Measurements from ENCODE around the gene TMCC3.
A peak's percentile ranks its signal among the peaks of the same experiment; 100 is the strongest.

TMCC3 gene

DNA sequence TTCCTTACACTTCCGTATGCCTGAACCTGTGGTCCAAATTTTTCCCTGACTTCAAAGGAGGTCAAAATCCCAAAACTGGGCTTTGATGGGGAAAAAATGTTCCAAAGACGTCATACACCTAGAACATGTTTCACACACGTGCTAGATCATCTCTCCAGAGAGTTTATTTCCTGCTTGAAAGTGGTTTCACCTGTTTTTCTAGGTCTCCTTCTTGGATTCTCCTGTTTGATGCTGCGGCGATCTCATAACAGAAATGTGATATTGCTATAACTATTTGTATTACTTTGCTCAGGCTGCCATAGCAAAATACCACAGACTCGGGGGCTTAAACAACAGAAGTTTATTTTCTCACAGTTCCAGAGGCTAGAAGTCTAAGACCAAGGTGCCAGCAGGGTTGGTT lies 19.7 kb upstream of the TMCC3 start:
- Histone ChIP-seq H3K4me1 (ENCODE audit: control insufficient read depth, insufficient read depth, low read length) (peaks cover 2% of the 10 kb centered on the region), H3K9me3 (ENCODE audit: control insufficient read depth, insufficient read depth, low read length) (no peaks in the 10 kb centered on the region), H3K27me3 (ENCODE audit: control insufficient read depth, insufficient read depth, low read length) (no peaks in the 10 kb centered on the region), H3K36me3 (ENCODE audit: control insufficient read depth, insufficient read depth, low read length) (no peaks in the 10 kb centered on the region), H3K9ac (ENCODE audit: low read depth, low read length) (no peak overlapping the region), H3K4me3 (ENCODE audit: low read depth, low read length) (no peak overlapping the region)

DNA sequence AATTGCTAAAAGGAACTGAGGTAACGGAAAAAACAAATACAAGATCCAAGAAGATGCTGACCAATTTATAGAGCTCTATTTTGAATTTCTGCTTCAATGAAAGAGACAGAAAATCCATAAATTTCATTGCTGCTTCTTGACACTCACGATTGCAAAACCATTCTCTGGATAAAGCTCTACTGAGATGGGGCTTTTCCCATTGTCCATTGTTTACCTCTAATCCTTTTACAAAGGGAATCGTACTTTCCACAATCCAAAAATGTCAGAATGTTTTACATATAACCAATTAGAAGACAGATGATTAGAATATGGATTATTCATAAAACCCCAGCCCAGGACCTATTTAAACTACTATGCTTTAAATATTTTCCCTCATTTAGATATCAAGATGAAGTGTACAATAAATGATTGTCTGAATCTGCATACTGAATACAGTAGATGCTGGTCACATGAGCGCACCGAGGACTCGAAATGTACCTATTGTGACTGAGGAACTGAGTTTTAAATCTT lies 16.7 kb upstream of the TMCC3 start:
- Histone ChIP-seq H3K4me3 (ENCODE audit: low read depth, low read length) (no peak overlapping the region), H3K36me3 (ENCODE audit: control insufficient read depth, insufficient read depth, low read length) (no peaks in the 10 kb centered on the region), H3K27me3 (ENCODE audit: control insufficient read depth, insufficient read depth, low read length) (no peaks in the 10 kb centered on the region), H3K4me1 (ENCODE audit: control insufficient read depth, insufficient read depth, low read length) (no peaks in the 10 kb centered on the region), H3K9me3 (ENCODE audit: control insufficient read depth, insufficient read depth, low read length) (no peaks in the 10 kb centered on the region), H3K9ac (ENCODE audit: low read depth, low read length) (no peak overlapping the region)

- Histone ChIP-seq H3K4me3 (ENCODE audit: low read depth, low read length) (no peak overlapping the region), H3K36me3 (ENCODE audit: control insufficient read depth, insufficient read depth, low read length) (no peaks in the 10 kb centered on the region), H3K4me1 (ENCODE audit: control insufficient read depth, insufficient read depth, low read length) (no peaks in the 10 kb centered on the region), H3K9ac (ENCODE audit: low read depth, low read length) (no peak overlapping the region), H3K9me3 (ENCODE audit: control insufficient read depth, insufficient read depth, low read length) (no peaks in the 10 kb centered on the region), H3K27me3 (ENCODE audit: control insufficient read depth, insufficient read depth, low read length) (no peaks in the 10 kb centered on the region)
Observed at GRCh38 chr12:94666158-94666557, 15.8 kb upstream of the TMCC3 start.

DNA sequence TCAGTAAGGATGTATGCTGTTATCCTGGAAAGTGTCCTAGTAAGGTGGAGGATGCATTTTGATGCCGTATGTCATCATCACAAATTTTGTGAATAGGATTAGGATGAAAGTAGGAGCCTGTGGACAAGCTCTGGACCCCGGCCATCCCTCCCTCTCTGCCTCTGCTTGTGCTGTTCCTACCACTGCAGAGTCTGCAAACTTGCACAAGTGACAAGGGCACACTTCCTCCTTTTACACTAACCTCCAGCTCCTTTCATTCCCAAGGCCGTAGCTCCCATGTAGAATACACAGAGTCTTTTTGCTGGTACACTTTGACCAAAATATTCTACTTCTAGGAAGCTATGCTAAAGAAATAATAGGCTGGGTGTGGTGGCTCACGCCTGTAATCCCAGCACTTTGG lies 13.3 kb upstream of the TMCC3 start:
- Histone ChIP-seq H3K4me3 (ENCODE audit: low read depth, low read length) (no peak overlapping the region), H3K9me3 (ENCODE audit: control insufficient read depth, insufficient read depth, low read length) (no peaks in the 10 kb centered on the region), H3K4me1 (ENCODE audit: control insufficient read depth, insufficient read depth, low read length) (no peaks in the 10 kb centered on the region), H3K9ac (ENCODE audit: low read depth, low read length) (no peak overlapping the region), H3K27me3 (ENCODE audit: control insufficient read depth, insufficient read depth, low read length) (no peaks in the 10 kb centered on the region), H3K36me3 (ENCODE audit: control insufficient read depth, insufficient read depth, low read length) (no peaks in the 10 kb centered on the region)

- Histone ChIP-seq H3K9me3 (ENCODE audit: control insufficient read depth, insufficient read depth, low read length) (no peaks in the 10 kb centered on the region), H3K36me3 (ENCODE audit: control insufficient read depth, insufficient read depth, low read length) (no peaks in the 10 kb centered on the region), H3K4me1 (ENCODE audit: control insufficient read depth, insufficient read depth, low read length) (no peaks in the 10 kb centered on the region), H3K9ac (ENCODE audit: low read depth, low read length) (no peak overlapping the region), H3K27me3 (ENCODE audit: control insufficient read depth, insufficient read depth, low read length) (no peaks in the 10 kb centered on the region), H3K4me3 (ENCODE audit: low read depth, low read length) (no peak overlapping the region)
Observed at GRCh38 chr12:94663071-94663470, 12.7 kb upstream of the TMCC3 start.

DNA sequence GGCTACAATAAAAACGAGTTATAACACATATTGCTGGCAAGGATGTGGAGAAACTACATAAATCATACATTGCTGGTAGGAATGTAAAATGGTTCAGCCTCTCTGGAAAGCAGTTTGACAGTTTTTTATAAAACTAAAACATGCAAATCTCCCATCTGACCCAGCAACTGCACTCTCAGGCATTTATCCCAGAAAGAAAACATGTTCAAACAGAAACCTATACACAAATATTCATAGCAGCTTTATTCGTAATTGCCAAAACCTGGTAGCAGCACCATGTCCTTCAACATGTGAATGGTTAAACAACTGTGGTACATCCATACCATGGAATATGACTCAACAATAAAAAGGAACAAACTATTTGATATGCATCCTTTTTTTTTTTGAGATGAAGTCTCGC lies 10.1 kb upstream of the TMCC3 start:
- no peaks in the 10 kb centered on the region for H3K9me3 ChIP-seq (ENCODE audit: control insufficient read depth, insufficient read depth, low read length)
- H3K4me3 ChIP-seq (ENCODE audit: low read depth, low read length) = no peak overlapping the region
- H3K36me3 ChIP-seq (ENCODE audit: control insufficient read depth, insufficient read depth, low read length) = no peaks in the 10 kb centered on the region
- no peak overlapping the region for H3K9ac ChIP-seq (ENCODE audit: low read depth, low read length)
- no peaks in the 10 kb centered on the region for H3K4me1 ChIP-seq (ENCODE audit: control insufficient read depth, insufficient read depth, low read length)
- H3K27me3 ChIP-seq (ENCODE audit: control insufficient read depth, insufficient read depth, low read length) = no peaks in the 10 kb centered on the region

DNA sequence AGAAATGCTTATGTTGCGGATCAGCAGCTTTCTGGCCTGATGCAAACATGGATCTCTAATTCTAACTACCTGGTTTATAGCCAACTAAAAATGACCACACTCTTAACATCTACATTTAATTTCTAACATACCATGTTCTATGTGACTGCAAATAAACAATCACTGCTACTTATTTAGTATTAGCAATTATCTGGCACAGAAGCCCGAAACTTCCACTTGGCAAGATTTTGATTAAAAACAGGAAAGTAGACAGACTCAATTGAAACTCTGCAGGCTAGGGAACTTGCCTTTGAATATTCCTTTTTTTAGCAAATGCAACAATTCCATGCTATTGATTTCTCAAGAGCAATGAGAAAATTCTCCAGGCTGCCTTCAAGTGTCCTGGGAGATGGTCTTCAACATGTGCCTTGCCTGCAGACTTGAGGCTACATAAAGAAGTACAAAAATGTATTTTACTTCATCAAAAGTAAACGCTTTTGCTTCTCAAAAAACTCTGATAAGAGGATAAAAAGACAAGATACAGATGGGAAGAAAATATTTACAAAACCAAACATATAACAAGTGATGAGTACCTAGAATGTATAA lies 9.1 kb upstream of the TMCC3 start:
- H3K4me1 ChIP-seq (ENCODE audit: control insufficient read depth, insufficient read depth, low read length) = no peaks in the 10 kb centered on the region
- no peaks in the 10 kb centered on the region for H3K27me3 ChIP-seq (ENCODE audit: control insufficient read depth, insufficient read depth, low read length)
- H3K36me3 ChIP-seq (ENCODE audit: control insufficient read depth, insufficient read depth, low read length) = no peaks in the 10 kb centered on the region
- no peak overlapping the region for H3K9ac ChIP-seq (ENCODE audit: low read depth, low read length)
- no peaks in the 10 kb centered on the region for H3K9me3 ChIP-seq (ENCODE audit: control insufficient read depth, insufficient read depth, low read length)
- no peak overlapping the region for H3K4me3 ChIP-seq (ENCODE audit: low read depth, low read length)

GRCh38 chr12:94658931-94659330 lies 8.6 kb upstream of the TMCC3 start:
- Histone ChIP-seq H3K9me3 (ENCODE audit: control insufficient read depth, insufficient read depth, low read length) (no peaks in the 10 kb centered on the region), H3K36me3 (ENCODE audit: control insufficient read depth, insufficient read depth, low read length) (no peaks in the 10 kb centered on the region), H3K27me3 (ENCODE audit: control insufficient read depth, insufficient read depth, low read length) (no peaks in the 10 kb centered on the region), H3K4me3 (ENCODE audit: low read depth, low read length) (no peak overlapping the region), H3K4me1 (ENCODE audit: control insufficient read depth, insufficient read depth, low read length) (no peaks in the 10 kb centered on the region), H3K9ac (ENCODE audit: low read depth, low read length) (no peak overlapping the region)

GRCh38 chr12:94656556-94656955 lies 6.2 kb upstream of the TMCC3 start:
- H3K9ac ChIP-seq (ENCODE audit: low read depth, low read length) = no peak overlapping the region
- no peaks in the 10 kb centered on the region for H3K9me3 ChIP-seq (ENCODE audit: control insufficient read depth, insufficient read depth, low read length)
- no peaks in the 10 kb centered on the region for H3K4me1 ChIP-seq (ENCODE audit: control insufficient read depth, insufficient read depth, low read length)

GRCh38 chr12:94649349-94650142 lies 811 bp downstream of the TMCC3 start:
- peaks cover 5% of the 10 kb centered on the region for H3K4me1 ChIP-seq (ENCODE audit: control insufficient read depth, insufficient read depth, low read length)
- no peak overlapping the region for H3K9ac ChIP-seq (ENCODE audit: low read depth, low read length)
- H3K4me3 ChIP-seq (ENCODE audit: low read depth, low read length) = peak overlapping the region; percentile 66

More at GRCh38 chr12:94656556-94656955, 6.2 kb upstream of the TMCC3 start:
- H3K27me3 ChIP-seq (ENCODE audit: control insufficient read depth, insufficient read depth, low read length) = no peaks in the 10 kb centered on the region
- H3K36me3 ChIP-seq (ENCODE audit: control insufficient read depth, insufficient read depth, low read length) = no peaks in the 10 kb centered on the region
- H3K4me3 ChIP-seq (ENCODE audit: low read depth, low read length) = no peak overlapping the region

DNA sequence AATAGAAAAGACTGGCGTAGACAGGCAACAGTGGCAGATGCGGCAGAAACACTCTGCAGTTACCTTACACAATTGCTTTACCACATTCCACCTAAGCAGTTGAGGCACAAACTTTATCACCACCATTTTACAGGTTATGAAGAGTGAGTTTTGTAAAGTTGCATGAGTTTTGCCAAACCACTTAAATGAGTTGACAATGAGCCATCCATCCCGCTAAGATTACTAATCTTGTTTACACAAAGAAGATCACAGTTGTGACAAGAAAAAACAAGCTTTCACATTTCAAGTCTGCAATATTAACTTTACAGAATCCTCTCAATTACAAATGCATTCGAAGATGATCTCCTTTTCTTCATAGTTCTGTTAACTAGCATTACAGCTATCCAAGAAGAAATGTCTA lies 1.8 kb downstream of the TMCC3 start:
- Histone ChIP-seq H3K9ac (ENCODE audit: low read depth, low read length) (no peak overlapping the region), H3K36me3 (ENCODE audit: control insufficient read depth, insufficient read depth, low read length) (no peaks in the 10 kb centered on the region), H3K27me3 (ENCODE audit: control insufficient read depth, insufficient read depth, low read length) (peaks cover 21% of the 10 kb centered on the region), H3K4me1 (ENCODE audit: control insufficient read depth, insufficient read depth, low read length) (peaks cover 5% of the 10 kb centered on the region), H3K4me3 (ENCODE audit: low read depth, low read length) (no peak overlapping the region), H3K9me3 (ENCODE audit: control insufficient read depth, insufficient read depth, low read length) (no peaks in the 10 kb centered on the region)

More at GRCh38 chr12:94649349-94650142, 811 bp downstream of the TMCC3 start:
- peaks cover 21% of the 10 kb centered on the region for H3K27me3 ChIP-seq (ENCODE audit: control insufficient read depth, insufficient read depth, low read length)
- H3K36me3 ChIP-seq (ENCODE audit: control insufficient read depth, insufficient read depth, low read length) = no peaks in the 10 kb centered on the region
- H3K9me3 ChIP-seq (ENCODE audit: control insufficient read depth, insufficient read depth, low read length) = no peaks in the 10 kb centered on the region
